ENCODE results near the gene TTL. TPM values are rescaled to one million over a fixed set of nuclear protein-coding genes. Genes with fewer than 3 reads are reported as not detected.
A peak's percentile ranks its signal among the peaks of the same experiment; 100 is the strongest.
"Not testable (repeated sequence)": the region's sequence is repeated elsewhere in the genome, so short reads cannot be mapped to it uniquely, and the experiment has no call there.

TTL gene
- total RNA-seq, 2 donors from 2014 or later: 39.2 to 44.1 TPM

- ATAC-seq: no peak
- no peak for DNase-seq
- intact Hi-C loops (cut with DNase I): loop anchor here (5.0 to 10.0 kb wide), 2 partner anchors 58 to 61 kb away; partner anchors contain the start of gene TTL (in 2 of the 2)
These were observed 61.2 kb downstream of the TTL start for GRCh38 chr2:112542984-112543661.

- ATAC-seq (peak; percentile 49 to 82), DNase-seq (no peak)
- intact Hi-C loops (cut with DNase I): loop anchor here in 1 of 2 donors (10.0 kb wide), 1 partner anchor 63 kb away; the partner anchor contains the start of gene TTL
These were observed 65.4 kb downstream of the TTL start for GRCh38 chr2:112547333-112547732.

DNA sequence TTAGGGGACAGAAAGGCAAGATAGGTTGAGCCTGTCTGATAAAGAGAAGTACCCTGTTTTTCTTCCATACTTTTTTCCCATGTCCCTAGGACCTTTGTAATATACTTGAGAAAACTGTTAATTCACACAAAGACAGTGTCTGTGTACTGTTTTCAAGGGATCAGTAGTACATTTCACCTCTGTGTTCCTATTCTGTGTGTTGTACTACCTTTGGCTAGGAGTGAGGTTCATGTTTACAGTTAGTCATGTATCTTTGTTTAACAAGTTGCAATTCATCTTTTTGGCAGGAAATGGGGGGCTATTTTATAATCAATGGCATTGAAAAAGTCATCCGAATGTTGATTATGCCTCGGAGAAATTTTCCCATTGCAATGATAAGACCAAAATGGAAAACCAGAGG, 67.0 kb downstream of the TTL start:
- ATAC-seq (no peak), DNase-seq (no peak)
- intact Hi-C loops (cut with DNase I): loop anchor here in 1 of 2 donors (10.0 kb wide), 1 partner anchor 64 kb away; the partner anchor contains the start of gene TTL

DNA sequence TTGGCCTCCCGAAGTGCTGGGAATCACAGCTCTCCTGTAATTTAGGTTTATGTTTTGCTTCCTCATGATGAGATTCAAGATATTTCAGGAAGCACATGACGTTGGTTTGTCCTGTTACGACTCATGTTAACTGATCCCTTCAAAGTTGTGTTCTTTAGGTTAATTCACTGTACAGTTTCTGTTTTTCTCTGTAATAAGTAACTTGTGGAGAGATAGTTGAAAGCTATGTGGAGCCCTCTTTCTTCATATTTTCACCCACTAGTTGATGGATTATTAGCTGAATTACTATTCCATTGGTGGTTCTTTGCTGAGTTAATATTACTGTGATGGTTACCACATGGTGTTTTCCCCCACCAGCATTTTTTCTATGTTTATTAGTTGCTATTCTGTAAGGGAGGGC, 84.1 kb downstream of the TTL start:
- ATAC-seq (no peak), DNase-seq (no peak)
- intact Hi-C loops (cut with DNase I): no loop called here

GRCh38 chr2:112566508-112566907, 84.6 kb downstream of the TTL start:
- ATAC-seq; DNase-seq; intact Hi-C loops (cut with DNase I): not testable (repeated sequence)

GRCh38 chr2:112572005-112572404, 90.0 kb downstream of the TTL start:
- ATAC-seq (no peak), DNase-seq (no peak)
- intact Hi-C loops (cut with DNase I): no loop called here

GRCh38 chr2:112577756-112578155, 95.8 kb downstream of the TTL start:
- intact Hi-C loops (cut with DNase I): no loop called here
- no peak for ATAC-seq
- DNase-seq: no peak

- no peak for DNase-seq
- no peak for ATAC-seq
- intact Hi-C loops (cut with DNase I): no loop called here
These were observed 97.3 kb downstream of the TTL start for GRCh38 chr2:112579241-112579640.

DNA sequence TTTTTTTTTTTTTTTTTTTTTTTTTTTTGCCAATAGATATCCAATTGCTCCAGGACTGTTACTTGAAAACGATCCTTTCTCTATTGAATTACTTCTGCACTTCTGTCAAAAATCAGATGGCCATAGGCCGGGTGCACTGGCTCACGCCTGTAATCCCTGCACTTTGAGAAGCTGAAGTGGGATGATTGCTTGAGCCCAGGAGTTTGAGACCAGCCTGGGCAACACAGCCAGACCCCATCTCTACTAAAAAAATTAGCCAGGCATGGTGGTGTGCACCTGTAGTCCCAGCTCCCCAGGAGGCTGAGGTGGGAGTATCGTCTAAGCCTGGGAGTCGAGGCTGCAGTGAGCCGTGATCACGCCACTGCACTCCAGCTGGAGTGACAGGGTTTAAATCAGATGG, 98.1 kb downstream of the TTL start:
- intact Hi-C loops (cut with DNase I): loop anchor here in 1 of 2 donors (2.0 kb wide), 1 partner anchor 99 kb away; no protein-coding TSS in a partner anchor
- DNase-seq (no peak), ATAC-seq (no peak)

GRCh38 chr2:112582314-112582746, 100.4 kb downstream of the TTL start:
- peak; percentile 1 to 8 for ATAC-seq
- no peak for DNase-seq
- intact Hi-C loops (cut with DNase I): no loop called here

GRCh38 chr2:112583497-112584133, 101.7 kb downstream of the TTL start:
- intact Hi-C loops (cut with DNase I): no loop called here
- no peak for ATAC-seq
- DNase-seq: no peak

GRCh38 chr2:112584134-112584890, 102.4 kb downstream of the TTL start, which contains the start of gene CHCHD5:
TSS of gene CHCHD5 (plus strand) at chr2:112584609. CDS start at chr2:112584648, 39 bp downstream.
- peak; percentile 92 for ATAC-seq
- intact Hi-C loops (cut with DNase I): no loop called here

DNA sequence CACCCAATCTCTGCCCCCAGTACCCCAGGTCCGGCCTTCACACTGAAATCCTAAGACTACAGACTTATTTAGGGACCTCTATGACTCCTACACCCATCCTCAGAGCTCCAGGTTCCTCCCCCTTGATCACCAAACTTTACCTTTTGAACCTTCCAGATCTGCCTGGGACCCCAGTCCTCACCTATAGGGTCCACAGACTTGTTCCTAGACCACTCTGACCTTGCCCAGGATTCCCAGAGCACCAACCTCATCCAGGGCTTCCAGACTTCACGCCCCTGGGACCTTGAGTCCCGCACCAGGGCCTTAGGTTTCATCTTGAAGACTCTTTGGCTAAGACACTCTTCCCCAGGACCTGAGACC, 102.9 kb downstream of the TTL start:
- no peak for ATAC-seq
- DNase-seq: no peak
- intact Hi-C loops (cut with DNase I): no loop called here

More at GRCh38 chr2:112584134-112584890, 102.4 kb downstream of the TTL start, which contains the start of gene CHCHD5:
- peak; percentile 97 for DNase-seq

GRCh38 chr2:112585400-112585799, 103.4 kb downstream of the TTL start:
- DNase-seq (no peak), ATAC-seq (no peak)
- intact Hi-C loops (cut with DNase I): no loop called here

DNA sequence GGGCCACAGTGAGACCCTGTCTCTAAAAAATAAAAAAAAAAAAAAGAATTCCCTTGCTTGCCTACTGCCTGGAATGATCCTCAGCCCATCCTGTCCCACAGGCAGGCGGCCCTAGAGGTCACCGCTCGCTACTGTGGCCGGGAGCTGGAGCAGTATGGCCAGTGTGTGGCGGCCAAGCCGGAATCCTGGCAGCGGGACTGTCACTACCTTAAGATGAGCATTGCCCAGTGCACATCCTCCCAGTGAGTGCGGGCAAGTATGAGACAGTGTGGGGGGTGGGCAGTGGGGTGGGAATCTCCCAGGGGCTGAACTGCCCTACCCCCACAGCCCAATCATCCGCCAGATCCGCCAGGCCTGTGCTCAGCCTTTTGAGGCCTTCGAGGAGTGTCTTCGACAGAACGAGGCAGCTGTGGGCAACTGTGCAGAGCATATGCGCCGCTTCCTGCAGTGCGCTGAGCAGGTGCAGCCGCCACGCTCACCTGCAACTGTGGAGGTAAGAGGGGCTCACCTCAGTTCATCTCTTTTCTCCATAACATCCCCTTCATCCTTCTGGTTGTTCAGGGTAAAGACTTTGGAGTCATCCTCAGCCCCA, 104.0 kb downstream of the TTL start:
- DNase-seq (no peak), ATAC-seq (no peak)
- intact Hi-C loops (cut with DNase I): no loop called here

DNA sequence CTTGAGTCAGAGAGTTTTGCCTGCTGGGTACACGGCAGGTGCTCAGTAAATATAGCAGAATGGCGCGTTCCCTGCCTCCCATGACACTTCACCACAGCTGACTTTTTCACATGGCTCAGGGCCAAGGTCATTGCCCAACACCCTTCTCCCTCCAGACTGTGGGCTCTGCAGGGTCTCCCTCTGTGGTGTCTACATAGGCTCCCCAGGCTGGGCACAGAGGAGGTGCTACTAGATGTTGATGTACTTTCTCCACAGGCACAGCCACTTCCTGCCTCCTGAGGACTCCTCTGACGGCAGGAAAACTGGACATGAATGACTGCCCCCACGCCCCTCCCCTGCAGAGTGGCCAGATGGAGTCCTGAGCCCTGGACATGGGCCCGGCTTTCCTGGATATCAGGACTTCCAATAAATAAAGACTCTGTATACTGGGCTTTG, 106.7 kb downstream of the TTL start:
- DNase-seq: no peak
- intact Hi-C loops (cut with DNase I): no loop called here
- ATAC-seq: no peak
